SK-N-MC (cell line): Measurements from ENCODE around the gene CDC42SE2.

ENCODE experiments used
- EZH2 ChIP-seq: fragments of 200-600 bp; sonication (generic); IDR thresholded peaks from one replicate; pipeline ENCODE4 v1.6.1; 2017; ENCODE audit warnings: antibody characterized with exemption
- FOXP2 ChIP-seq: optimal IDR thresholded peaks from 2 replicates; pipeline ENCODE3; 2011; ENCODE audit warnings: mild to moderate bottlenecking, moderate library complexity; ENCODE audit not compliant: insufficient read depth; ENCODE audit errors: extremely low read length, control extremely low read depth
- POLR2AphosphoS5 ChIP-seq: IDR thresholded peaks from 2 replicates; pipeline ENCODE4 v1.6.1; 2012; ENCODE audit warnings: mild to moderate bottlenecking, low read depth, low read length, borderline replicate concordance

- TF ChIP-seq EZH2 (no peak), POLR2AphosphoS5 (no peak), FOXP2 (no peak)
Observed at GRCh38 chr5:131221008-131221703, 42.7 kb upstream of the CDC42SE2 start.
